SK-N-SH treated with all-trans-retinoic acid at 6 μM for 48 hours (cell line): ENCODE data around the gene ARHGAP24.

Experiments used
- BACH2 ChIP-seq: fragments of 250-450 bp; sonication (Bioruptor Pico); IDR thresholded peaks from 2 replicates; pipeline ENCODE4 v1.9.0; 2021; ENCODE audit warnings: mild to moderate bottlenecking, borderline replicate concordance
- CREB5 ChIP-seq: fragments of 250-450 bp; sonication (Bioruptor Pico); IDR thresholded peaks from 2 replicates; pipeline ENCODE4 v1.5.1; 2020; ENCODE audit warnings: low read depth, mild to moderate bottlenecking, moderate library complexity
- CSDC2 ChIP-seq: fragments of 250-450 bp; sonication (Bioruptor Pico); IDR thresholded peaks from 2 replicates; pipeline ENCODE4 v1.5.0; 2020; ENCODE audit warnings: mild to moderate bottlenecking, moderate library complexity
- ESRRG ChIP-seq: fragments of 250-450 bp; sonication (Bioruptor Pico); IDR thresholded peaks from 2 replicates; pipeline ENCODE4 v1.6.1; 2021; ENCODE audit warnings: mild to moderate bottlenecking
- ISL1 ChIP-seq: fragments of 250-450 bp; sonication (Bioruptor Pico); IDR thresholded peaks from 2 replicates; pipeline ENCODE4 v2.1.2; 2022; ENCODE audit warnings: mild to moderate bottlenecking, moderate library complexity
- OSR1 ChIP-seq: fragments of 250-450 bp; sonication (Bioruptor Pico); IDR thresholded peaks from 2 replicates; pipeline ENCODE4 v1.8.0; 2022; ENCODE audit warnings: moderate library complexity, mild to moderate bottlenecking, inconsistent platforms
- PPARA ChIP-seq: fragments of 250-450 bp; sonication (Bioruptor Pico); IDR thresholded peaks from 2 replicates; pipeline ENCODE4 v1.5.0; 2020; ENCODE audit warnings: mild to moderate bottlenecking, borderline replicate concordance
- RARB ChIP-seq: fragments of 250-450 bp; sonication (Bioruptor Pico); IDR thresholded peaks from 2 replicates; pipeline ENCODE4 v1.8.0; 2021; ENCODE audit warnings: mild to moderate bottlenecking, moderate library complexity
- TSHZ2 ChIP-seq: fragments of 250-450 bp; sonication (Bioruptor Pico); IDR thresholded peaks from 2 replicates; pipeline ENCODE4 v1.5.0; 2020; ENCODE audit warnings: mild to moderate bottlenecking, moderate library complexity
- ZC3H10 ChIP-seq: fragments of 250-450 bp; sonication (Bioruptor Pico); IDR thresholded peaks from 2 replicates; pipeline ENCODE4 v1.5.1; 2021; ENCODE audit warnings: mild to moderate bottlenecking, moderate library complexity
- ZFP3 ChIP-seq: fragments of 250-450 bp; sonication (Bioruptor Pico); IDR thresholded peaks from 2 replicates; pipeline ENCODE4 v1.5.0; 2020; ENCODE audit warnings: mild to moderate bottlenecking, moderate library complexity
- ZNF565 ChIP-seq: fragments of 450-650 bp; formaldehyde crosslinking; conservative IDR thresholded peaks from 2 replicates; pipeline ENCODE4 v1.5.0; 2020; ENCODE audit warnings: low read depth, mild to moderate bottlenecking, moderate library complexity
- ZNF70 ChIP-seq: fragments of 450-650 bp; formaldehyde crosslinking; IDR thresholded peaks from 2 replicates; pipeline ENCODE4 v1.5.0; 2020; ENCODE audit warnings: mild to moderate bottlenecking, moderate library complexity
- TF ChIP-seq, protein P1 (sequence below): fragments of 250-450 bp; sonication (Bioruptor Pico); IDR thresholded peaks from 2 replicates; pipeline ENCODE4 v1.8.0; 2020; ENCODE audit warnings: mild to moderate bottlenecking, moderate library complexity, borderline replicate concordance

- TF ChIP-seq ZC3H10 (CRISPR knock-in tag) = no peak
- no peak for TF ChIP-seq ESRRG (CRISPR knock-in tag)
- no peak for TF ChIP-seq TSHZ2 (CRISPR knock-in tag)
- no peak for TF ChIP-seq ISL1 (CRISPR knock-in tag)
- no peak for TF ChIP-seq ZNF70 (CRISPR knock-in tag)
- TF ChIP-seq, protein P1, sequence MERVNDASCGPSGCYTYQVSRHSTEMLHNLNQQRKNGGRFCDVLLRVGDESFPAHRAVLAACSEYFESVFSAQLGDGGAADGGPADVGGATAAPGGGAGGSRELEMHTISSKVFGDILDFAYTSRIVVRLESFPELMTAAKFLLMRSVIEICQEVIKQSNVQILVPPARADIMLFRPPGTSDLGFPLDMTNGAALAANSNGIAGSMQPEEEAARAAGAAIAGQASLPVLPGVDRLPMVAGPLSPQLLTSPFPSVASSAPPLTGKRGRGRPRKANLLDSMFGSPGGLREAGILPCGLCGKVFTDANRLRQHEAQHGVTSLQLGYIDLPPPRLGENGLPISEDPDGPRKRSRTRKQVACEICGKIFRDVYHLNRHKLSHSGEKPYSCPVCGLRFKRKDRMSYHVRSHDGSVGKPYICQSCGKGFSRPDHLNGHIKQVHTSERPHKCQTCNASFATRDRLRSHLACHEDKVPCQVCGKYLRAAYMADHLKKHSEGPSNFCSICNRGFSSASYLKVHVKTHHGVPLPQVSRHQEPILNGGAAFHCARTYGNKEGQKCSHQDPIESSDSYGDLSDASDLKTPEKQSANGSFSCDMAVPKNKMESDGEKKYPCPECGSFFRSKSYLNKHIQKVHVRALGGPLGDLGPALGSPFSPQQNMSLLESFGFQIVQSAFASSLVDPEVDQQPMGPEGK (CRISPR knock-in tag) = no peak
- TF ChIP-seq CSDC2 (CRISPR knock-in tag) = no peak
- TF ChIP-seq CREB5 (CRISPR knock-in tag) = no peak
- TF ChIP-seq PPARA (CRISPR knock-in tag) = no peak
- TF ChIP-seq ZNF565 = no peak
- no peak for TF ChIP-seq RARB (CRISPR knock-in tag)
- TF ChIP-seq BACH2 (CRISPR knock-in tag) = no peak
- TF ChIP-seq ZFP3 (CRISPR knock-in tag) = no peak
- no peak for TF ChIP-seq OSR1 (CRISPR knock-in tag)
Observed at GRCh38 chr4:85556283-85556682, 81.3 kb downstream of the ARHGAP24 start.
